CD4-positive, alpha-beta T cell (primary cell): ENCODE measurements around the gene ZNF469. TPM values are rescaled to one million over a fixed set of nuclear protein-coding genes. Genes with fewer than 3 reads are reported as not detected.

ENCODE experiments used
- ATAC-seq: fragments of 200-7000 bp; cut with Tn5 transposase; one replicate; pipeline ENCODE4 v1.10.0; 2022; ENCODE audit warnings: mild to moderate bottlenecking; ENCODE audit not compliant: poor library complexity
- CTCF ChIA-PET: fragments of 350-600 bp; sonication (Branson Sonifier 250); formaldehyde crosslinking; loops from one replicate; lab custom pipeline; 2021; ENCODE audit warnings: antibody characterized with exemption, inconsistent platforms; lab: Charles Lee
- POLR2A ChIA-PET: fragments of 350-600 bp; sonication (Branson Sonifier 250); formaldehyde crosslinking; loops from one replicate; lab custom pipeline; 2021; ENCODE audit warnings: antibody characterized with exemption, inconsistent platforms; lab: Charles Lee
- DNase-seq, 14 experiments: peaks; one replicate each; pipeline ENCODE4 v3.0.0-alpha.2; 2013 to 2020; ENCODE audit warnings: mixed read lengths in 2 of 14
- H3K27ac ChIP-seq, 2 donors: one replicate each; pipeline versions ENCODE4 v1.5.1 to v1.7.0; 2013; ENCODE audit warnings: low read length in 2 of 2, low read depth in 1 of 2, mild to moderate bottlenecking in 1 of 2
- H3K27me3 ChIP-seq, 2 experiments: 1 replicate in 1 of 2; 2 replicates in 1 of 2; pipeline versions ENCODE4 v1.6.1 to v1.7.0; 2013; ENCODE audit warnings: low read length in 2 of 2, control low read depth in 1 of 2, mild to moderate bottlenecking in 1 of 2, moderate library complexity in 1 of 2; ENCODE audit not compliant: insufficient read depth in 2 of 2, control insufficient read depth in 1 of 2
- H3K36me3 ChIP-seq: one replicate; pipeline ENCODE4 v1.6.1; 2013; ENCODE audit warnings: low read length, control low read depth; ENCODE audit not compliant: insufficient read depth
- H3K4me1 ChIP-seq: one replicate; pipeline ENCODE4 v1.6.1; 2013; ENCODE audit warnings: low read length, control low read depth; ENCODE audit not compliant: insufficient read depth
- H3K4me3 ChIP-seq: one replicate; pipeline ENCODE4 v1.5.1; 2013; ENCODE audit warnings: mild to moderate bottlenecking, low read length, moderate library complexity
- H3K9me3 ChIP-seq, 2 experiments: 1 replicate in 1 of 2; 2 replicates in 1 of 2; pipeline versions ENCODE4 v1.6.1 to v1.7.0; 2013; ENCODE audit warnings: low read length in 2 of 2, mild to moderate bottlenecking in 2 of 2, control low read depth in 1 of 2, moderate library complexity in 1 of 2; ENCODE audit not compliant: control insufficient read depth in 1 of 2, insufficient read depth in 1 of 2
- H3K27ac Mint-ChIP-seq: one replicate; pipeline ENCODE4 v1.8.0; 2020; ENCODE audit warnings: mixed read lengths
- H3K27me3 Mint-ChIP-seq: one replicate; pipeline ENCODE4 v1.8.0; 2021; ENCODE audit warnings: mixed read lengths
- H3K36me3 Mint-ChIP-seq: one replicate; pipeline ENCODE4 v1.8.0; 2021; ENCODE audit warnings: low read depth, mixed read lengths
- H3K4me1 Mint-ChIP-seq: one replicate; pipeline ENCODE4 v1.8.0; 2021; ENCODE audit warnings: low read depth, mixed read lengths
- H3K4me3 Mint-ChIP-seq: one replicate; pipeline ENCODE4 v1.8.0; 2020; ENCODE audit warnings: mild to moderate bottlenecking, mixed read lengths
- H3K9me3 Mint-ChIP-seq: one replicate; pipeline ENCODE4 v1.8.0; 2020; ENCODE audit warnings: mixed read lengths
- CTCF ChIP-seq: fragments of 200-600 bp; IDR thresholded peaks from one replicate; pipeline ENCODE4 v1.8.0; 2022; ENCODE audit warnings: antibody characterized with exemption, mild to moderate bottlenecking
- intact Hi-C, 2 experiments: fragments of 100-400 bp; cut with DNase I in 1 of 2; cut with micrococcal nuclease in 1 of 2; formaldehyde crosslinking; loops; one replicate each; pipeline versions ENCODE4 v1.15.1 to v1.9.0; 2023 to 2025; cut with DNase I, micrococcal nuclease
- total RNA-seq, 174 experiments: library from RNA in 2 of 174; stranded (reverse) in 2 of 174; gene quantifications; one replicate each; pipeline ENCODE4 v1.2.3 and lab custom pipeline; 2021 to 2026

The ZNF469 gene
- total RNA-seq, 2 experiments from 2014 or later: 0.74 to 0.75 TPM

DNA sequence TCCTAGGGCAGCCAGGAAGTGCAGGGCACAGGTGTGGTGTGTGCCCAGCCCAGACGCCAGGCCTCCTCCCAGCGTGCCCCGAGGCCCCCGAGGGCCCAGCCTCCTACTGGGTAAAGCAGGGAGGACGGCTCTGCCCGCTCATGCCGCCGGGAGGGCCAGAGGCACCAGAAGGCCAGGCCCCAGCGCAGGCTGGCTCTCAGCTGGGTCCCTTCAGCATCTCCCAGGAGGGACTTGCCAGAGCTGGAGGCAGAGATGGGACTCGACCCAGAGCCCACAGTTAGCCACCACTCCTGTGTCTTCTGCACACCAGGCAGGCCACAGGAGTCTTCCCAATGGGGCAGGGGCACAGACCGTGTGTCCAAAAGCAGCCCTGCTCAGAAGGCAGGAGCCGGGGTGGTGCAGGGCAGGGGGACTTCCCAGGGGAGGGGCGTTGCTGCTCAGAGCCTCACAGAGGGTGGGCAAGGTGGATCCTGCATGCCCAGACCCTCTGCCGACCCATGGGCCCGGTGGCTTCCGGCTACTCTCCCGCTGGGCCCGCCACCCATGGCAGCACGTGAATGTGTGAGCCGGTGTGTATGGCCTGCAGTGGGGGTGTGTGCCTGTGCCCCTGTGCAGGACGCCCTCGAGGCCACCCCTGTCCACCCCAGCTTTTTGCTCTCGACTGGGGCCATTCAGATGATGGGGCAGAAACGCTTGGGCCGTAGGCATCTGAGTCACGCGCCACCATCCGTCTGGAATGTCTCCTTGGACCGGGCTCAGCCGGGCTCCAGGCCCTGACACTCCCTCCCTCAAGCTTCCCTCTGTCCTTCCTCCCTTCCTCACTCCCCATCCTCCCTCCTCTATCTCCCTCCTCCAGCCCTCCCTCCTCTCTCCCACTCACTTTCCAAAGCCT lies 5.7 kb upstream of the ZNF469 start:
- no peaks in the 10 kb centered on the region for H3K36me3 ChIP-seq
- Mint-ChIP-seq H3K4me3 (no peak overlapping the region), H3K27ac (no peak overlapping the region), H3K9me3 (no peaks in the 10 kb centered on the region), H3K27me3 (peaks cover 11% of the 10 kb centered on the region), H3K36me3 (no peaks in the 10 kb centered on the region), H3K4me1 (no peaks in the 10 kb centered on the region)
- POLR2A ChIA-PET: no interaction called here
- no peak overlapping the region for H3K4me3 ChIP-seq
- no peak overlapping the region for H3K27ac ChIP-seq
- no peak for TF ChIP-seq CTCF
- peaks cover 8% of the 10 kb centered on the region in 2 experiments for H3K27me3 ChIP-seq
- ATAC-seq (no peak), DNase-seq (no peak)
- H3K9me3 ChIP-seq: peaks cover 0 to 17% of the 10 kb centered on the region in 2 experiments
- H3K4me1 ChIP-seq: no peaks in the 10 kb centered on the region
- intact Hi-C loops: no loop called here
- CTCF ChIA-PET: no interaction called here

DNA sequence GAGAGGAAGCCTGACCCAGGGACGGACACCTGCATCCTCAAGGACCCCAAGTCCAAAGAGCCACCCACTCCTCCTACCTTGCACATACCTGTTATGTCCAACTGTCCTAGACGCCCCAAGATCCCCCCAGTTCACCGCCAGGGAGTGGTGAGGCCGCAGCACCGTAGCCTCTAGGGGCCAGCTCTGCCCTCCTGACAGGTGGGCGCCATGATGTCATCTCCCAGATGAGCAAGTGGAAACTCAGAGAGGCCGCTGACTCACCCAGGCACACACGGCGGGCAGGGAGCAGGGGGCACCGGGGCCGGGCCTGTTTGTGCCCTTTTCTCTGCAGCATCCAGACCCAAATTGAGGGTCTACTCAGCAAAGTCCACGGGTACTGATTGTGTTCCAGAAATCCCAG lies 4.8 kb upstream of the ZNF469 start:
- Histone ChIP-seq H3K4me3 (no peak overlapping the region), H3K36me3 (no peaks in the 10 kb centered on the region), H3K27ac (no peak overlapping the region), H3K4me1 (no peaks in the 10 kb centered on the region), H3K9me3 (peaks cover 0 to 21% of the 10 kb centered on the region in 2 experiments), H3K27me3 (peaks cover 14 to 15% of the 10 kb centered on the region in 2 experiments)
- ATAC-seq (no peak), DNase-seq (no peak)
- Mint-ChIP-seq H3K27me3 (peaks cover 17% of the 10 kb centered on the region), H3K4me3 (no peak overlapping the region), H3K36me3 (no peaks in the 10 kb centered on the region), H3K4me1 (no peaks in the 10 kb centered on the region), H3K9me3 (no peaks in the 10 kb centered on the region), H3K27ac (no peak overlapping the region)
- POLR2A ChIA-PET: no interaction called here
- no peak for TF ChIP-seq CTCF
- intact Hi-C loops: no loop called here
- CTCF ChIA-PET: no interaction called here

- no peak for TF ChIP-seq CTCF
- DNase-seq (no peak), ATAC-seq (no peak)
- no peaks in the 10 kb centered on the region for H3K4me1 ChIP-seq
- no peaks in the 10 kb centered on the region for H3K4me1 Mint-ChIP-seq
- H3K9me3 ChIP-seq: peaks cover 0 to 16% of the 10 kb centered on the region in 2 experiments
- CTCF ChIA-PET: no interaction called here
- H3K36me3 Mint-ChIP-seq: no peaks in the 10 kb centered on the region
- H3K4me3 Mint-ChIP-seq: no peak overlapping the region
- POLR2A ChIA-PET: no interaction called here
- no peak overlapping the region for H3K4me3 ChIP-seq
- no peaks in the 10 kb centered on the region for H3K36me3 ChIP-seq
- H3K27me3 Mint-ChIP-seq: peaks cover 17% of the 10 kb centered on the region
- intact Hi-C loops: no loop called here
- H3K9me3 Mint-ChIP-seq: no peaks in the 10 kb centered on the region
- no peak overlapping the region for H3K27ac ChIP-seq
- H3K27me3 ChIP-seq: peaks cover 14 to 15% of the 10 kb centered on the region in 2 experiments
- H3K27ac Mint-ChIP-seq: no peak overlapping the region
Observed at GRCh38 chr16:88378401-88378800, 4.4 kb upstream of the ZNF469 start.
